ENCODE data around the gene PFDN1. TPM values are rescaled to one million over a fixed set of nuclear protein-coding genes. Genes with fewer than 3 reads are reported as not detected.

The PFDN1 gene
- total RNA-seq, 1 experiment from 2014 or later = 48.9 TPM

DNA sequence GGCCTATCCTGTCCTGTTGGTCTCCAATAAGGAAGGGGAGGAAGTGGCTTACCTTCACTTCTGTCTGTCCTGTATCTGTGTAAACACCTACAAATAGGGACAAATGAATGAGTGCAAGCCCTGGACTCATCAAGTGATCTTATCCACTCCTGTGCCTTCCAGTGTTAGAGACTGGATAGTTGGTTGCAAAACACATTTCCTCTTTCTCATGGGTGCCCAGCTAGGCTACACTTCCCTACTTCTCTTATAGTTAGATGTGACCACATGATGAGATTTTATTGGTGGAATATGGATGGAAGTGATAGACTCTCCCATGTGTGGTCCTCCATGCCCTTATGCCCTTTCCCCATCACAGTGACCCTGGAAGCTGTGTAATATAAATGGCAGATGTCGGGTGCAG lies 16.9 kb upstream of the PFDN1 start:
- ChIA-PET CTCF (no interaction called here), POLR2A (interaction anchor here (1.3 kb wide), 1 partner anchor 27 kb away, joined by 4 read pairs; the partner anchor contains the start of gene HBEGF), RAD21 (ENCODE audit: low non-redundant PET in 1 of 2, low total read pairs in 2 of 2, uncharacterized antibody in 2 of 2, unreplicated experiment in 2 of 2) (no interaction called here)
- no peak overlapping the region for H3K27ac ChIP-seq (ENCODE audit: low read depth, low read length)
- no peaks in the 10 kb centered on the region for H3K79me2 ChIP-seq (ENCODE audit: insufficient read depth, low read length)
- DNase-seq (ENCODE audit: low read depth, low spot score) (no peak), ATAC-seq (no peak)
- H3K4me3 ChIP-seq (replicated peaks in 1 of 2; ENCODE audit: low read depth in 1 of 2, low read length in 2 of 2) = no peak overlapping the region
- BruUV-seq (replicated peaks) = no TSS peak
- intact Hi-C loops (cut with micrococcal nuclease) = no loop called here
- TF ChIP-seq EZH2 (IDR thresholded peaks at IDR 0.05) (no peak), POLR2A (IDR thresholded peaks at IDR 0.05; ENCODE audit: borderline replicate concordance, extremely low read depth, insufficient read depth, insufficient read length) (no peak), CBX3 (IDR thresholded peaks at IDR 0.05; ENCODE audit: low read depth) (no peak), FOSL1 (IDR thresholded peaks at IDR 0.05; ENCODE audit: low read depth) (no peak), SIN3A (IDR thresholded peaks at IDR 0.05; ENCODE audit: low read depth) (no peak), EZH2phosphoT487 (IDR thresholded peaks at IDR 0.05; ENCODE audit: borderline replicate concordance) (no peak), YY1 (IDR thresholded peaks at IDR 0.05; ENCODE audit: extremely low read depth, insufficient replicate concordance, low read depth, low read length) (no peak), POLR2AphosphoS5 (IDR thresholded peaks at IDR 0.05; ENCODE audit: low read depth, low read length) (no peak), SP1 (IDR thresholded peaks at IDR 0.05; ENCODE audit: low read depth) (no peak), CEBPB (IDR thresholded peaks at IDR 0.05; ENCODE audit: low read depth) (no peak), EGR1 (IDR thresholded peaks at IDR 0.05; ENCODE audit: low read depth) (no peak), JUND (IDR thresholded peaks at IDR 0.05) (no peak), RAD21 (IDR thresholded peaks at IDR 0.05; ENCODE audit: low read depth) (no peak), ZNF274 (IDR thresholded peaks at IDR 0.05; ENCODE audit: low read depth, low read length) (no peak), ELF1 (IDR thresholded peaks at IDR 0.05; ENCODE audit: borderline replicate concordance, low read depth) (no peak)
- TF ChIP-seq, protein P1, sequence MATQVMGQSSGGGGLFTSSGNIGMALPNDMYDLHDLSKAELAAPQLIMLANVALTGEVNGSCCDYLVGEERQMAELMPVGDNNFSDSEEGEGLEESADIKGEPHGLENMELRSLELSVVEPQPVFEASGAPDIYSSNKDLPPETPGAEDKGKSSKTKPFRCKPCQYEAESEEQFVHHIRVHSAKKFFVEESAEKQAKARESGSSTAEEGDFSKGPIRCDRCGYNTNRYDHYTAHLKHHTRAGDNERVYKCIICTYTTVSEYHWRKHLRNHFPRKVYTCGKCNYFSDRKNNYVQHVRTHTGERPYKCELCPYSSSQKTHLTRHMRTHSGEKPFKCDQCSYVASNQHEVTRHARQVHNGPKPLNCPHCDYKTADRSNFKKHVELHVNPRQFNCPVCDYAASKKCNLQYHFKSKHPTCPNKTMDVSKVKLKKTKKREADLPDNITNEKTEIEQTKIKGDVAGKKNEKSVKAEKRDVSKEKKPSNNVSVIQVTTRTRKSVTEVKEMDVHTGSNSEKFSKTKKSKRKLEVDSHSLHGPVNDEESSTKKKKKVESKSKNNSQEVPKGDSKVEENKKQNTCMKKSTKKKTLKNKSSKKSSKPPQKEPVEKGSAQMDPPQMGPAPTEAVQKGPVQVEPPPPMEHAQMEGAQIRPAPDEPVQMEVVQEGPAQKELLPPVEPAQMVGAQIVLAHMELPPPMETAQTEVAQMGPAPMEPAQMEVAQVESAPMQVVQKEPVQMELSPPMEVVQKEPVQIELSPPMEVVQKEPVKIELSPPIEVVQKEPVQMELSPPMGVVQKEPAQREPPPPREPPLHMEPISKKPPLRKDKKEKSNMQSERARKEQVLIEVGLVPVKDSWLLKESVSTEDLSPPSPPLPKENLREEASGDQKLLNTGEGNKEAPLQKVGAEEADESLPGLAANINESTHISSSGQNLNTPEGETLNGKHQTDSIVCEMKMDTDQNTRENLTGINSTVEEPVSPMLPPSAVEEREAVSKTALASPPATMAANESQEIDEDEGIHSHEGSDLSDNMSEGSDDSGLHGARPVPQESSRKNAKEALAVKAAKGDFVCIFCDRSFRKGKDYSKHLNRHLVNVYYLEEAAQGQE (IDR thresholded peaks at IDR 0.05; ENCODE audit: low read depth) = no peak
- TF ChIP-seq, protein P2, sequence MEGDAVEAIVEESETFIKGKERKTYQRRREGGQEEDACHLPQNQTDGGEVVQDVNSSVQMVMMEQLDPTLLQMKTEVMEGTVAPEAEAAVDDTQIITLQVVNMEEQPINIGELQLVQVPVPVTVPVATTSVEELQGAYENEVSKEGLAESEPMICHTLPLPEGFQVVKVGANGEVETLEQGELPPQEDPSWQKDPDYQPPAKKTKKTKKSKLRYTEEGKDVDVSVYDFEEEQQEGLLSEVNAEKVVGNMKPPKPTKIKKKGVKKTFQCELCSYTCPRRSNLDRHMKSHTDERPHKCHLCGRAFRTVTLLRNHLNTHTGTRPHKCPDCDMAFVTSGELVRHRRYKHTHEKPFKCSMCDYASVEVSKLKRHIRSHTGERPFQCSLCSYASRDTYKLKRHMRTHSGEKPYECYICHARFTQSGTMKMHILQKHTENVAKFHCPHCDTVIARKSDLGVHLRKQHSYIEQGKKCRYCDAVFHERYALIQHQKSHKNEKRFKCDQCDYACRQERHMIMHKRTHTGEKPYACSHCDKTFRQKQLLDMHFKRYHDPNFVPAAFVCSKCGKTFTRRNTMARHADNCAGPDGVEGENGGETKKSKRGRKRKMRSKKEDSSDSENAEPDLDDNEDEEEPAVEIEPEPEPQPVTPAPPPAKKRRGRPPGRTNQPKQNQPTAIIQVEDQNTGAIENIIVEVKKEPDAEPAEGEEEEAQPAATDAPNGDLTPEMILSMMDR (IDR thresholded peaks at IDR 0.05 in 2 of 3, conservative IDR thresholded peaks at IDR 0.05 in 1 of 3; ENCODE audit: borderline replicate concordance in 1 of 3, insufficient read depth in 1 of 3, low read depth in 2 of 3, low read length in 2 of 3) = no peak
- TF ChIP-seq, protein P3, sequence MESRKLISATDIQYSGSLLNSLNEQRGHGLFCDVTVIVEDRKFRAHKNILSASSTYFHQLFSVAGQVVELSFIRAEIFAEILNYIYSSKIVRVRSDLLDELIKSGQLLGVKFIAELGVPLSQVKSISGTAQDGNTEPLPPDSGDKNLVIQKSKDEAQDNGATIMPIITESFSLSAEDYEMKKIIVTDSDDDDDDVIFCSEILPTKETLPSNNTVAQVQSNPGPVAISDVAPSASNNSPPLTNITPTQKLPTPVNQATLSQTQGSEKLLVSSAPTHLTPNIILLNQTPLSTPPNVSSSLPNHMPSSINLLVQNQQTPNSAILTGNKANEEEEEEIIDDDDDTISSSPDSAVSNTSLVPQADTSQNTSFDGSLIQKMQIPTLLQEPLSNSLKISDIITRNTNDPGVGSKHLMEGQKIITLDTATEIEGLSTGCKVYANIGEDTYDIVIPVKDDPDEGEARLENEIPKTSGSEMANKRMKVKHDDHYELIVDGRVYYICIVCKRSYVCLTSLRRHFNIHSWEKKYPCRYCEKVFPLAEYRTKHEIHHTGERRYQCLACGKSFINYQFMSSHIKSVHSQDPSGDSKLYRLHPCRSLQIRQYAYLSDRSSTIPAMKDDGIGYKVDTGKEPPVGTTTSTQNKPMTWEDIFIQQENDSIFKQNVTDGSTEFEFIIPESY (IDR thresholded peaks at IDR 0.05; ENCODE audit: extremely low read depth, insufficient replicate concordance, low read length) = no peak
- TF ChIP-seq, protein P4, sequence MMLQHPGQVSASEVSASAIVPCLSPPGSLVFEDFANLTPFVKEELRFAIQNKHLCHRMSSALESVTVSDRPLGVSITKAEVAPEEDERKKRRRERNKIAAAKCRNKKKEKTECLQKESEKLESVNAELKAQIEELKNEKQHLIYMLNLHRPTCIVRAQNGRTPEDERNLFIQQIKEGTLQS (IDR thresholded peaks at IDR 0.05) = no peak
- peaks cover 12 to 29% of the 10 kb centered on the region in 2 experiments for H3K4me1 ChIP-seq (ENCODE audit: control insufficient read depth in 1 of 2, insufficient read depth in 2 of 2, low read length in 2 of 2)
- H3K4me2 ChIP-seq (ENCODE audit: low read length) = no peak overlapping the region
- H3K9me3 ChIP-seq (ENCODE audit: control insufficient read depth in 1 of 2, insufficient read depth in 1 of 2, low read depth in 1 of 2, low read length in 2 of 2) = no peaks in the 10 kb centered on the region
- no peaks in the 10 kb centered on the region for H3K27me3 ChIP-seq (ENCODE audit: insufficient read depth, low read length)
- H2AFZ ChIP-seq (ENCODE audit: low read depth, low read length, poor library complexity, severe bottlenecking) = no peak overlapping the region
- no peak overlapping the region for H3K9ac ChIP-seq (ENCODE audit: low read length)
- H4K20me1 ChIP-seq (ENCODE audit: insufficient read depth) = no peaks in the 10 kb centered on the region
- H3K9me2 ChIP-seq (ENCODE audit: insufficient read depth) = no peaks in the 10 kb centered on the region
- H3K36me3 ChIP-seq (ENCODE audit: control insufficient read depth in 1 of 2, insufficient read depth in 2 of 2, low read length in 2 of 2) = no peaks in the 10 kb centered on the region
